HG03469 (cell line): ENCODE measurements around the gene ZKSCAN5.
A peak's percentile ranks its signal among the peaks of the same experiment; 100 is the strongest.

ENCODE experiments used
- ATAC-seq: cut with Tn5 transposase; IDR thresholded peaks from one replicate; pipeline ENCODE4 v1.9.1; 2021; ENCODE audit warnings: mild to moderate bottlenecking, moderate library complexity, moderate number of reproducible peaks; ENCODE audit not compliant: unreplicated experiment

ZKSCAN5 gene

DNA sequence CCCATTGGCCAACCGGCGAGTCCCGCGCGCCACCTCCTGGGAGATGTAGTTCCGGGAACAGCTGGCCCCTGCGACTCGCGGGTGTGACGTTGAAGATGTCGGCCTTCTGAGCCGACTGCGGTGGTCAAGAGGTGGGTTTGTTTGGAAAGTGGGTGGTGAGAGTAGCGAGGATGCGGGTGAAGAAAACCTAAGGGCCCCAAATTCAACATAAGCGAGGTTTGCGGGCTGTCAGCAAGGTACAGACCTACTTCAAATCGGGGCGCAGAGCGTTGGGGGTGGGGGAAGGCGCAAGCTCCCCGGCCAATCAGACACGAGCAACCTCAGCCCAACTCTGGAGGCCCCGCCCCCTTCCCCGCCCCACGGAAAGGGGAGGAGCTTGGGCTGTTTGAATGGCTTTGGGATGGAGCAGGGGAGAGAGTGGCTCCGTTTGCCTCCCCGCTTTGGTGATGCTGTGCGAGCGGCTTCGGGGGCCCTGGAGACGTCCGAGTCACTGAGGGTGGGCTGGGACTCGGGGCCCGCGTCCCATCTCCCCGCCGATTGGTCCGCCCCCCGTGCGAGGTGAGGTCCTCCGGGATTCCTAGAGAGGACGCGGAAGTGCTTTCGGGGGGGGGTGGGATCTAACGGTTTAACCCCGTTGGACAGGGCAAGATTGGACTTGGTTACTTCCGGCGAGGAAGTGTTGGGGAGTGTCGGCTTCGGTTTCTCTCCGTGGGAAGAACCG, at the start of gene ZKSCAN5:
Gene ZKSCAN5, plus strand, starts transcription at position 60 of the 721 bp plus-strand sequence. CDS start 1,383 bp downstream, outside the sequence.
- ATAC-seq, result peak; percentile 64

DNA sequence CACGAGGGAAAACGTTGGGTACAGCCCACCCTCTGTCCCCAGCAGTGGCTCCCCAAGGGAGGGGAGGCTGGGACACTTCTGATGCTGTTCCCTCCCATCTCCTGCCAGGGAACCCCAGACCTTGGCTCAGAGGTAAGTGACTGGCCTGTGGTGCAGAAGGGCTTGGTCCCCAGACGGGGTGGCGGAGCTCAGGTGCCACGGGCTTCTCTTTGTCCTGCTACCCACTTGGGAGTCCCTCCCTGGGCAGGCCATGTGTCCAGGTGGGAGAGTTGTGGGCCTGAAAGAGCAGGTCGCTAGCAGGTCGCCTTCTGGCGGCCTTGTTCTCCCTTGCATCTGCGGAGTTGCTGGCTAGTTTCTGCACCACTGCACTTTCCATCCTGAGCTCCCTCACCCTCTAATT, 48.6 kb upstream of the ZKSCAN5 start:
- ATAC-seq, result no peak

DNA sequence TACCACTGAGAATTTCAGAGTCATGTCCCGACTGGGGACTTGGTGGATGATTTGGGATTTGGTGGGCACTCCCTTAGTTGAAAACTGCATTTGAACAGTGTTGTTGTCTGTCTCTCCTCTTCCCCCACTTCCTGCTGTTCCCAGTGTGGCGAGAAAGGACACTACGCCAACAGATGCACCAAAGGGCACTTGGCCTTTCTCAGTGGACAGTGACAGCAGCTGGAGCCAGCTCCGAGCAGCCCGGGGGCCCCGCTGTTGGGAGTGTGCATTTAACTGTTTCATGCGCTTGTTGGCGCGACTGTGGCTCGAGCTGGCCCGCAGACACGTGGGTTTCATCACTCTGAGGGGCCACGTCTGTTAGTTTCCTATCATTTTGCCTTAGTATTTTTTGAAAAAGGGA, 48.2 kb upstream of the ZKSCAN5 start:
- no peak for ATAC-seq

DNA sequence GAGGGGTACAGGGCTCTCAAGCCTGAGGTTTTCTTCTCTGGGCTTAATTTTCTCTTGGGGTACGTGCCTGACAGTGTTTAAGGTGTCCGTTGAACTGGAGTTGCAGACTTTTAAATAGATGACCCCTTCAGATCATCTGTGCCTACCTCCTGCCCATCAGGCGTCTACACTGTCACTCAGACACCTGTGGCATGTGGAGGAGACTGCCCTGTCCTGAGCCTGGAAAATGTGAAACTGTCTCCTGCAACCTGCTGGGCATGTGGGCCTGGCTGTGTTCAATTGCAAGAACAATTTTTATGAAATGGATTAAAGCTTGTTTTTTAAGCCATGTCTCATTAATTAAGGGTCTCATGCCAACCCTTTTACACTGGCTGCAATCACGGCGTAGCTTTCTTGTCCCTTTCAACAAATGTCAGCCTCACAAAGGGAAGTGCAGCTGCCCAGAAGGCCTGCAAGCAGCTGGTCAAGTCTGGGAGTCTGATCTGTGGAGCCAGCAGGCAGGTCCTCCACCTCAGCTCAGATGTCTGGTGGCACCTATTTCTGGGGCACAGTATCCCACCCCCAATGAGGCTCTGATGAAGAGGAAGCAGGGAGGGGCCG, 47.3 kb upstream of the ZKSCAN5 start:
- ATAC-seq, result no peak

DNA sequence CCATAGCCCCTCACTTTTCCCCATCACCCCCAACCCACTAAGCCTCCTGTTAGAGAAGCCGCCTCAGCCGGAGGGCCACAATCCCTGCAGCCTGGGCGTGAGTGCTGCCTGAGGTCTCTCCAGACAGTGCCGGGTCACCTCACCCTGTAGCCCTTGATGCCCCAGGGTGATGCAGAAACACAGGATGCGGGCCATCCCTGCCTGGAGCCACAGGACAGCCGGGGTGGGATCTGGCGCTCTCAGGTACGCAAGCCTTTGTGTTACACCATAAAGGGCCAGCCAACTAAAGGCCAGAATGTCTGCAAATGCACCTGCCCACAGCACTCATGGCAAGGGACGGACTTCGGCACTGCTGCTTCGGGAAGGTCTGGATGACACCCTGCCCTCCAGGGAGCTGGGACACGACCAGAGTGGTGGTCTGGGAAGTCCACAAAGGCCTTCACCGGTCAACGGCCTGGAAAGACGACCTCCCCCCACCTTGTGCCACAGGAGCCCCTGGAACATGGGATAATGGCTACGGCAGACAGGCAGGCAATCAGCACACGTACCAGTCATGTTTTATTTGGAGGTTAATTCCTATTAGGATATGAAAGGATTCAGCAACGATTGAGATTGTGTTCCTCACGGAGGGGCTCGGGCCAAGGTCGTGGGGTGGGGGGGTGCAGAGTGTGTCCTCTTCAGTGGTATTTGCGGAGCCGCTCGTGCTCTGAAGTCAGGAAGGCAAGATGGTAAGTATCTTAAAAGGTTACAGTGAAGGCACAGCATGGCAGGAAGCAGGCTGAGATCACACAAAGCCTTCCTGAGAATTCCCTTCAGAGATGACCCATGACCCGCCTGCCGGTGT, 46.6 kb upstream of the ZKSCAN5 start:
- no peak for ATAC-seq

DNA sequence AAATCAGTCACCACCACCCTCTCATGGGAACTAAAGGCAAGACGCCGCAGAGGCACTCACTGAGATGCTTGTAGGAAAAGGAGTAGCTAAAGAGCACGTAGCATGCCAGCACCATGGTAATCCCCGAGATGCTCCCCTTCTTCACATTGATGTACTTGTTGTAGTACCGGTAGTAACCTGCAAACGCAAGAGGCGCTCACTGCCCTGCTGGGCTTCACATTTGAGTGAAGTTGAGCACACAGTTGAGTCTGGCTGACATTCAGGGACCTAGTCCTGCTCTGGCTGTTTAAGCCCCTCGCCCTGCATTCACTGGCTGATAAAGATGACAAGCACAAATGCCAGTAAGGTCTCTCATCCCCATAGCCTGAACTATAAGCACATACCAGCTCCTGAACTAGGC, 45.4 kb upstream of the ZKSCAN5 start:
- ATAC-seq, result no peak

DNA sequence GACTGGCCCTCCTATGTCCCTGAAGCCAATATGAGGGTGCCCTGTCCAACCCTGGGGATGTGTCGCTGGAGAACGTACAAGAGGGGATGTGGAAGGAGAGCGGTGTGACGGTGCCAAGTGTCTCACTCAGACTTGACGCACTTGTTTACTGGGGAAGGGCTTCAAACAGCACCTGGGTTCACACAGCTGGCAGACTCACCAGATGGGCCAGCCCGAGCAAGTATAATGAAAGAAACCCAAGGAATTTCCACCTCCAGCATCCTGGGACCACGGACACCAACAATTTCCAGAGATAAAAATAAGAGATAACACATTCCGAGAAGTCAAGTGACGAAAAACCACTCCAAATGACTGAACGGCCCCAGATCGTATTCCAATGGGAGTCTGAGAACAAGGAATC, 43.8 kb upstream of the ZKSCAN5 start:
- no peak for ATAC-seq

DNA sequence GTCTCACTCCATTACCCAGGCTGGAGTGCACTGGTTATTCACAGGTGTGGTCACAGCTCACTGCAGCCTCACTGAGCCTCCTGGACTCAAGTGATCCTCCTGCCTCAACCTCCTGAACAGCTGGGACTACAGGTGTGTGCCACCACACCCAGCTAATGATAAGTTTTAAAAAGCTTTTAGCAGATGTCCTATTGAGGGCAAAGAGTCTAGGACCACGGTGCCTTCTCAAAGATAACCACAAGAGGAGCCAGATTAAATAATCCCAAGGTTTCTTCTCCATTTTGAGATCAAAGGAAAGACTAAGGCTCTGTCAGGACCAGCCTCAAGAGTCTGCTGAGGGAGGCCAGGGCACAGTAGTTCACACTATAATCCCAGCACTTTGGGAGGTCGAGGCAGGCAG, 43.2 kb upstream of the ZKSCAN5 start:
- ATAC-seq, result no peak

DNA sequence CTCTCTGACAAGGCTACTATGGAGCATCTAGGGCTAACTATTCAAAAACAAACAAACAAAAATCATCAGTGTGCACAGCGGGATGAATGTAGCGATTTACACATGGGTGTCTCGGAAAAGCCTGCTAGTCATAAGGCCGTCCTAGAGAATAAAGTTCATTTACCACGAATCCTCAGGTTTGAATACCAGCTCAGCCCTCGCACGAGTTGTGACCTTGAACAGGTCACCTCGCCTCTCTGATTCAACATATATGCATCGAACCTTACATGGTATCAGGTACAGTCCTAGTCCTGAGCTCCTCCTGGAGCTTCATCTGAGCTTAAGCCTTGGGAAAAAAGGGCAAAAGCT, 39.1 kb upstream of the ZKSCAN5 start:
- no peak for ATAC-seq

DNA sequence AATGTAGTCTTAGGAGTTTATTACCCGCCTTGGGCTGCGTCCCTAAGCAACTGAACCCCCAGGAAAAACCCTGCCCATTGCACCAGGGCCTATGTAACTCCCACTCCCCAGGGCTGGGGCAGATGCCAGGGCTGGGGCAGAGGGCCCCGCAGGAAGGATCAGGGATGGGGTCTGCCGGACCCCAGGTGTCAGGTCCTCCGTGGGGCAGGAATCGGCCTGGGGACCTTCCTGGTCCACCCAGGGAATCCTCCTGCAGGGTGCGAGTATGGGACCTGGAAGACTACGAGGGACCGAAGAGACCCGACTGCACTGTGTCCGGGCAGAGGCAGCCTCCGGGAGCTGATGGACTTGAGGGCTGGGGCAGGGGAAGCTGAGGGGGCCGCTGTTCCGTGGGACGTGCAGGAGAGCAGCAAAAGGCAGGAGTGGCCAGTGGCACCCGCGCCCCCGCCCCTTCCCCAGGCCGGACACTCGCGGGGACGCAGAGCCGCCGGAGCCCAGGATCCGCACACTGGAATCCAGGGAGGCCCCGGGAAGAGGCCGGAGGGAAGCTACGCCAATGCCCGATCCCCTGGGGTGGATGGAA, 36.0 kb upstream of the ZKSCAN5 start:
- no peak for ATAC-seq

DNA sequence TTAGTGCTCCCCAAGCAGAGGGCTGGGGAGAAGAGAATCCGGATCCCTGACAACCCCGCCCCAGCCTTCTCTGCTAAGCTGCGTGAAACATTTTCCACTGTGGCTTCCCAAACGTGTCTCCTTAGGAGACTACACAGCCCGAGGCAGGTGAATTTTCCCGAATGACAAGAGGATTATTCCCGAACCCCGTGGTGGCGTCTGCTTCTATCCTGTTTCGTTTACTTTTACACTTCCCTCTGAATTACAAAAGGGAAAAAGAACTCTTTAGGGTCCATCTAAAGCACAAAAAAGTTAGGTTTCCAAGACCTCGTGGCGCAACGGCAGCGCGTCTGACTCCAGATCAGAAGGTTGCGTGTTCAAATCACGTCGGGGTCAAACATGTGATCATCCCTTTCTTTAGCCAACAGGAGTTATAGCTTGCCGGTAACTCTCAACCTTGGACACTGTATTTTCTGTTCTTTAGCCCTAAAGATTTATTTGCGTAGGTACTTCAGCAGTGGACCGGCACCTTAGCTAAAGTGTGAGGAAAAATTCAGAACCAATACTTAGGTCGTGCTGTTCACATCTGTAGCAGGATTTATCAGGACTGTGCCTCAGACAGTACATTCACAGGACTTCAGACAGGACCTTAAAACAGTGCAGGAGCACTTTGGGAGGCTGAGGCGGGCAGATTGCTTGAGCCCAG, 34.9 kb upstream of the ZKSCAN5 start:
- ATAC-seq, result no peak

DNA sequence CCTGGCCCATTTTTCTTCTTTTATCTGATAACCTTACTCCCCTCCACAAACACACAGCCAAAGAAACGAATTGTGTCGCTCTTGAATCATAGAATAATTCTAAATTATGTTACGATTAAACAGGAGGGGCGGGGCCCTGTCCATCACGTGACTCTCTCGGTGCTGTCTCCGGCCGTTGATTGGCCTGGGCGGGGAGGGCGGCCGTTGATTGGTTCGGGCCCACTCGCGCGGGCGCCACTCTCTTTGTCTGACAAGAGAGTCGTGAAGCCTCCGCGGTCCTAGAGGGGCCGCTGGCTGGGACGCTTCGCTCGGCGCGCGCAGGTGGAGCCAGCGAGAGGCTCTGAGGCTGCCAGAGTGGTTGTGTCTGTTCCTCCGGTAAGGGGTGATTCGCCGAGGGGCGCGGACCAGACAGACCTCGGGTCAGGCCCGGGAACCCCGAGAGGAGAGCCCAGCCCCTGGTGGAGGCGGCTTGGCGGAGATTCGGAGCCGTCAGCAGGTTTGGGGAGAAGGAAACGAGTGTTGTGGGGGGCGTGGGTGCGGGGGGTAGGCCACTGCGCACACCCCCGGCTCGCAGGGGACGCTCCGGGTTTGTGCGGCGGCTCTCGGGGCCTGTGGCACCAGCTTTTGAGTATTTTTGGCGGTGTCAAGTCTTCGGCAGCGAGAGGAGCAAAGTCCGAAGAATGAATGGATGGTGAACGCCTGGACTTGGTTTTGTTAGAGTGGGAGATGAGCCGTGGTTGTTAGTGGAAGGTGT, 31.7 kb upstream of the ZKSCAN5 start, which contains the start of gene ZNF789:
Gene ZNF789, plus strand, starts transcription at position 330 of the 754 bp plus-strand sequence. CDS start 3,567 bp downstream, outside the sequence.
- peak; percentile 63 for ATAC-seq

DNA sequence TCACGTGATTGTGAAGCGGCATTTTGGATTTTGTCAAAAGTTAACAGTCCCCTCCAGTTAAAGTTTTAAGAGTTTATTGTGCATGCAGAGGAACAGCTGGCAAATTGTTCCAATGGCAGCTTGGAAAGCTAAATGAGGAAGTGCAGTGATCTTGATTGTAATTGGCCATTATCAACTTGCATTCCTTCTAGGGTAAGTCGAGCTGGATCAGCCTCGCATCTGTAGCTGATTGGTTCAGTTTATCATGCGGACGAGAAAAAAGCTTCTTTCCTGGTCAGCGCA, 31.2 kb upstream of the ZKSCAN5 start:
- no peak for ATAC-seq

DNA sequence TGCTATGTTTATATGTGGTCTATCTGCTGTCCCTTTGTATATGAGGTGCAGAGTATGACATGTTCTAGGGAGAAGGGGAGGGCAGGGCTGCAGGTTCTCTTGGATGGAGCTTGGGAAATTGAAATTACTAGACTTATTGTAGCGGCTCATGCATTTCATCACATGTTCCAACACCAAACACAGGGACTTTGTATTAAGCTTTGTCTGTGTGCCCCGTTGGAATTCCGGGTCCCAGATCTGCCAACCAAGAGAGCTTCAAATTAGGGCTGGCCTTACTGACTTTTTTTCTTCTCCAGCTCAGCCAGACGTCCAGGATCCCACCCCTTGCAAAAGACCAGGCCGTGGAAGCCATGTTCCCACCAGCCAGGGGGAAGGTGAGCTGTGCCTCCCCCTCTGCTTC, 28.4 kb upstream of the ZKSCAN5 start:
- no peak for ATAC-seq

DNA sequence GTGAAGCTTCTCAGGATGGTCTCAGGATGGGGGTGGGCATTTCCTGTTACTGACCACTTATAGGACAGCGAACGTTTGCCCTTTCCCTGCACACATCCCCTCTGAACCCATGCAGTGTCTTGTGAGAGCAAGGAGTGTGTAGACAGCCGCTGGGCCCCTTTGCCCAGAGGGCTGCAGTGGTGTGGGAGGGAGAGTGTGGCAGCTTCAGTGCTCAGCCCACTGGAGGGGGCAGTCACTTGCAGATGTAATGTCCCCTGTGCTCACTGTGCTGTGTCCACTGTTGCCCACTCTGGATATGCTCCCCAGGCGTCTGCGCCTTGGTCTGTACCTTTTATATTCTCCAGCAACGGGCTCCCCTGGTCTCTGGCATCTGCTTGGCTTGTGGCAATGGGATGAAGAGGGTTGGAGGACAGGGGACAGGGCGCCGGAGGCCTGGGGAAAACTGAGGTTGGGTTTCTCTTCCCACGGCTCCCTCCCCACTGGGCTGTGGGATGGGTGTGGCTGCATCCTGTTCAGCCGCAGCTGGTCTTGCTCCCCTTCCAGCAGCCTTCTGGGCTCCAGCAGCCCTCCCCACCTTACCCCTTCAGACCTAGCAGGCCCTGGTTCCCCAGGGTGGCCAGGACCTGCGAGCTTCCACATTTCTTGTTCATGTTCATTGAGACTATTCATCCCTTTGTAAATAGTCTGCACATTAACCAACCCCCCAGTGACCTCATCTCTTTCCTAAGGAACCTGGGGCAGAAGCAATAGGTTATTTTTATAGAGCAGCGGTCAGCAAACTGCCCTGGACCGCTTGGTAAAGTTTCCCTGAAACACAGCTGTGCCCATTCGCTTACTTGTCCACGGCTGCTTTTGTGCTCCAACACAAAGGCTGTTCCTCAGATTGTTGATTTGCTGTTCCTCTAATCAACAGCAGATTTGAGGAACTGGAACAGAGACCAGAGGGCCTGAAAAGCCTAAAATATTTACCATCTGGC, 25.7 kb upstream of the ZKSCAN5 start:
- ATAC-seq, result no peak

DNA sequence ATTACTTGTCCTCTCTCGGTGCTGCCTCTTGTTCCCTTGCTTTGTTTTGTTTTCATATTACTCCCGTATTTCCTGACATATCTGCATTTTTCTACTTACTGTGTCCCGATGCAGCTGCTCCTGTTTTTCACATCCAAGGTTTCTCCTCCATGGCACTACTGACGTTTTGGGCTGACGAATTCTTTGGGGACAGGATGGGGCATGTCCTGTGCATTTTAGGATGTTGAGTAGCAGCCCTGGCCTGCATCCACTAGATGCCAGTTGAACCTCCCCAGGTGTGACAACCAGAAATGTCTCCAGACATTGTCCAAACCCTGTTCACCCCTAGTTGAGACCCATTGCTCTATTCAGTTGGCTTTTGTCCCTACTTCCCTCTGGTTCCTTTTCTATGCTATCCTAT, 19.4 kb upstream of the ZKSCAN5 start:
- ATAC-seq, result no peak

DNA sequence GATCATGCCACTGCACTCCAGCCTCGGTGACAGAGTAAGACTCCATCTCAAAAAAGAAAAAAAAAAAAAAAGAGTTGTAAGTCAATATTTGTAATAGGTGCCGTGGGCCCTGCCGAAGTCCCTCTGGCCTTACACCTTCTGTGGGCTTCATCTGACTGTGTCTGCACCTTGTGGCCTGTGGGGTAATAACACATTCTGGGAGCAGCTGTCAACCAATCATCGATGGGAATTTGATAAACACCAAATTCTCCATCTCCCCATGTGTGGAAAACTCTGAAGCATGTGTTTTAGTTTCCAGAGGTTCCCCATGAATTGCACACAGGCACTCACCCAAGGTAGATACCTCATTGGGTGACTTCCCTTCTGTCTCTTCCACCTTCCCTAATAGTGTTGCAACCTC, 15.2 kb upstream of the ZKSCAN5 start:
- ATAC-seq, result no peak

DNA sequence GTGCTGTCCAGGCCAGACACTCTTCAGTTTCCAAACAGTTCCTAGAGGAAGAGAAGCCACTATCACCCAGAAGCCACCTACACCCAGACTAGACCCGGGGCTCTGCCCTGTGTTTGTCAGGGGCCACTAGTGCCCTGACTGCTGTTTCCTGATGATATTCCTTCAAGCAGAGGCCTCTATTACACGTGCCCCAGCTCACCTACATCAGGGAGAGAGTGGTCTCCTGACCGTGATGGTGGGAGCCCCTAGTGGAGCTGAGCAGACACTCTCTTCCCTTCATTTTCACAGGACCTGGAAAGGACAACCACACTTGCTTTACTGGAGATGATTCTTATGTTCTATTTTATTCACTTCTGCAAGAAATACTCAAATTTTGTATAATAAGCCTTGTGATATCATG, 13.6 kb upstream of the ZKSCAN5 start:
- ATAC-seq, result no peak

DNA sequence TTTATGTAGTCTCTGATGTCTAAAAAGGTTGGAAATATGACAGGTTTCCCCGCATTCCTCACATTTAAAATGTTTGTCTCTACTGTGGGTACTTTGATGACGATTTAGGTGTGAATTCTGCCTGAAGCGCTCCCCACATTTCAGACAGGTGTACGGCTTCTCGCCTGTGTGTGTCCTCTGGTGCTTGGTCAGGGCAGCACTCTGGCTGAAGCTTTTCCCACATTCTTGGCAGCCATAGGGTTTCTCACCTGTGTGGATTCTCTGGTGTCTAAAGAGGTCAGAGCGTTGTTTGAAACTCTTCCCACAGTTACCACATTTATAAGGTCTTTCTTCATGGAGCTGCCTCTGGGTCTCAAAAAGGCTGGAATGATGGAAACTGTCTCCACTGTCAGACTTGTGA, 10.6 kb upstream of the ZKSCAN5 start:
- ATAC-seq, result no peak
